ENCODE measurements around the gene AP1S1. TPM values are rescaled to one million over a fixed set of nuclear protein-coding genes. Genes with fewer than 3 reads are reported as not detected.

The AP1S1 gene
- total and polyA plus RNA-seq, 9 of the 15 experiments (the other 6 are each of a cell fraction or from before 2014, with no cell fraction given): 4.4 to 149 (median 89.4) TPM

DNA sequence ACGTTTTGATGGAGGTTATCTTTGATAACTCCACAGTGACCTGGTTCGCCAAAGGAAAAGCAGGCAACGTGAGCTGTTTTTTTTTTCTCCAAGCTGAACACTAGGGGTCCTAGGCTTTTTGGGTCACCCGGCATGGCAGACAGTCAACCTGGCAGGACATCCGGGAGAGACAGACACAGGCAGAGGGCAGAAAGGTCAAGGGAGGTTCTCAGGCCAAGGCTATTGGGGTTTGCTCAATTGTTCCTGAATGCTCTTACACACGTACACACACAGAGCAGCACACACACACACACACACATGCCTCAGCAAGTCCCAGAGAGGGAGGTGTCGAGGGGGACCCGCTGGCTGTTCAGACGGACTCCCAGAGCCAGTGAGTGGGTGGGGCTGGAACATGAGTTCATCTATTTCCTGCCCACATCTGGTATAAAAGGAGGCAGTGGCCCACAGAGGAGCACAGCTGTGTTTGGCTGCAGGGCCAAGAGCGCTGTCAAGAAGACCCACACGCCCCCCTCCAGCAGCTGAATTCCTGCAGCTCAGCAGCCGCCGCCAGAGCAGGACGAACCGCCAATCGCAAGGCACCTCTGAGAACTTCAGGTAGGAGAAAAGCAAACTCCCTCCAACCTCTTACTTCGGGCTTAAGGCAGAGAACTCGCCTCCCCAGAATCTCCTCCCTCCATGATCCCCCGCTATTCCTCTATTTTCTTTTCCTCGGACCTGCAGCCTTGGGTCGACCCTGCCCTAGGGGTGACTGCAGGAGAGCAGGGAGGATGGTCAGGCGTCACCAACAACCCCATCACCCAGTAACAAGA is 27.4 kb upstream of the AP1S1 start, which contains the start of gene SERPINE1 (continued):
- TF ChIP-seq E4F1 (CRISPR knock-in tag; IDR thresholded peaks at IDR 0.05; ENCODE audit: borderline replicate concordance) (peak; percentile 14; the same call in 1 of the 2 replicates), SP2 (IDR thresholded peaks at IDR 0.05; ENCODE audit: extremely low read depth, low read depth, low read length, poor library complexity, severe bottlenecking) (no peak), MAZ (CRISPR knock-in tag; conservative IDR thresholded peaks at IDR 0.05 in 1 of 2, IDR thresholded peaks at IDR 0.05 in 1 of 2) (peak in 1 of 2 experiments; percentile 64; a peak in 1 of 4 replicates), NR4A1 (CRISPR knock-in tag; IDR thresholded peaks at IDR 0.05) (no peak), NR4A1 (tag; IDR thresholded peaks at IDR 0.05) (no peak), ZNF311 (CRISPR knock-in tag; IDR thresholded peaks at IDR 0.05) (no peak), RBFOX2 (IDR thresholded peaks at IDR 0.05; ENCODE audit: low read depth, low read length) (peak; percentile 70), FOSL1 (tag; conservative IDR thresholded peaks at IDR 0.05) (0 out of 2 replicates have a peak, but pooled peaks have one; percentile 51), ZNF79 (CRISPR knock-in tag; IDR thresholded peaks at IDR 0.05; ENCODE audit: low read depth) (no peak), HMGN3 (IDR thresholded peaks at IDR 0.05; ENCODE audit: borderline replicate concordance, extremely low read depth, insufficient read length, low read depth, low read length) (no peak), FOXP1 (CRISPR knock-in tag; IDR thresholded peaks at IDR 0.05) (no peak), MEF2D (tag; conservative IDR thresholded peaks at IDR 0.05; ENCODE audit: low read depth) (0 out of 2 replicates have a peak, but pooled peaks have one; percentile 9), ZNF589 (CRISPR knock-in tag; IDR thresholded peaks at IDR 0.05; ENCODE audit: low read depth) (peak; percentile 86; the same call in 1 of the 2 replicates), U2AF2 (optimal IDR thresholded peaks at IDR 0.05; ENCODE audit: low read depth, low read length) (no peak), ATF7 (IDR thresholded peaks at IDR 0.05) (0 out of 2 replicates have a peak, but pooled peaks have one; percentile 22)
- TF ChIP-seq, protein P1, sequence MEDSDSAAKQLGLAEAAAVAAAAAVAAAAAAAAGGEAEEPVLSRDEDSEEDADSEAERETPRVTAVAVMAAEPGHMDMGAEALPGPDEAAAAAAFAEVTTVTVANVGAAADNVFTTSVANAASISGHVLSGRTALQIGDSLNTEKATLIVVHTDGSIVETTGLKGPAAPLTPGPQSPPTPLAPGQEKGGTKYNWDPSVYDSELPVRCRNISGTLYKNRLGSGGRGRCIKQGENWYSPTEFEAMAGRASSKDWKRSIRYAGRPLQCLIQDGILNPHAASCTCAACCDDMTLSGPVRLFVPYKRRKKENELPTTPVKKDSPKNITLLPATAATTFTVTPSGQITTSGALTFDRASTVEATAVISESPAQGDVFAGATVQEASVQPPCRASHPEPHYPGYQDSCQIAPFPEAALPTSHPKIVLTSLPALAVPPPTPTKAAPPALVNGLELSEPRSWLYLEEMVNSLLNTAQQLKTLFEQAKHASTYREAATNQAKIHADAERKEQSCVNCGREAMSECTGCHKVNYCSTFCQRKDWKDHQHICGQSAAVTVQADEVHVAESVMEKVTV (CRISPR knock-in tag; IDR thresholded peaks at IDR 0.05): 0 out of 2 replicates have a peak, but pooled peaks have one; percentile 9
- TF ChIP-seq, protein P2, sequence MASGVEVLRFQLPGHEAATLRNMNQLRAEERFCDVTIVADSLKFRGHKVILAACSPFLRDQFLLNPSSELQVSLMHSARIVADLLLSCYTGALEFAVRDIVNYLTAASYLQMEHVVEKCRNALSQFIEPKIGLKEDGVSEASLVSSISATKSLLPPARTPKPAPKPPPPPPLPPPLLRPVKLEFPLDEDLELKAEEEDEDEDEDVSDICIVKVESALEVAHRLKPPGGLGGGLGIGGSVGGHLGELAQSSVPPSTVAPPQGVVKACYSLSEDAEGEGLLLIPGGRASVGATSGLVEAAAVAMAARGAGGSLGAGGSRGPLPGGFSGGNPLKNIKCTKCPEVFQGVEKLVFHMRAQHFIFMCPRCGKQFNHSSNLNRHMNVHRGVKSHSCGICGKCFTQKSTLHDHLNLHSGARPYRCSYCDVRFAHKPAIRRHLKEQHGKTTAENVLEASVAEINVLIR (CRISPR knock-in tag; IDR thresholded peaks at IDR 0.05): 0 out of 2 replicates have a peak, but pooled peaks have one; percentile 20
- TF ChIP-seq, protein P3, sequence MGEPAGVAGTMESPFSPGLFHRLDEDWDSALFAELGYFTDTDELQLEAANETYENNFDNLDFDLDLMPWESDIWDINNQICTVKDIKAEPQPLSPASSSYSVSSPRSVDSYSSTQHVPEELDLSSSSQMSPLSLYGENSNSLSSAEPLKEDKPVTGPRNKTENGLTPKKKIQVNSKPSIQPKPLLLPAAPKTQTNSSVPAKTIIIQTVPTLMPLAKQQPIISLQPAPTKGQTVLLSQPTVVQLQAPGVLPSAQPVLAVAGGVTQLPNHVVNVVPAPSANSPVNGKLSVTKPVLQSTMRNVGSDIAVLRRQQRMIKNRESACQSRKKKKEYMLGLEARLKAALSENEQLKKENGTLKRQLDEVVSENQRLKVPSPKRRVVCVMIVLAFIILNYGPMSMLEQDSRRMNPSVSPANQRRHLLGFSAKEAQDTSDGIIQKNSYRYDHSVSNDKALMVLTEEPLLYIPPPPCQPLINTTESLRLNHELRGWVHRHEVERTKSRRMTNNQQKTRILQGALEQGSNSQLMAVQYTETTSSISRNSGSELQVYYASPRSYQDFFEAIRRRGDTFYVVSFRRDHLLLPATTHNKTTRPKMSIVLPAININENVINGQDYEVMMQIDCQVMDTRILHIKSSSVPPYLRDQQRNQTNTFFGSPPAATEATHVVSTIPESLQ (CRISPR knock-in tag; IDR thresholded peaks at IDR 0.05): no peak
